ENCODE data around the gene OR1B1. TPM values are rescaled to one million over a fixed set of nuclear protein-coding genes. Genes with fewer than 3 reads are reported as not detected.

The OR1B1 gene
- not detected in 2 replicates for total RNA-seq

- Histone ChIP-seq H3K9me3 (ENCODE audit: low read depth, low read length) (no peaks in the 10 kb centered on the region), H4K20me1 (ENCODE audit: insufficient read depth, low read length) (no peaks in the 10 kb centered on the region), H3K4me3 (ENCODE audit: insufficient read depth, low read length) (no peak within 1 kb of the TSS), H3K27ac (ENCODE audit: low read depth, low read length) (no peak within 1 kb of the TSS), H3K27me3 (ENCODE audit: insufficient read depth, low read length) (no peaks in the 10 kb centered on the region), H3K36me3 (ENCODE audit: insufficient read depth, low read length) (no peaks in the 10 kb centered on the region), H3K4me2 (ENCODE audit: insufficient read depth, low read length) (no peak within 1 kb of the TSS), H3K79me2 (ENCODE audit: insufficient read depth, low read length) (no peaks in the 10 kb centered on the region), H3K4me1 (ENCODE audit: insufficient read depth, low read length) (no peaks in the 10 kb centered on the region), H2AFZ (ENCODE audit: low read length) (no peak within 1 kb of the TSS)
- TF ChIP-seq CTCF (IDR thresholded peaks at IDR 0.05; ENCODE audit: extremely low read depth, low read depth, low read length) = no peak
- DNase-seq (ENCODE audit: insufficient read length, low spot score, missing footprints) = no peak
These were observed at the start of gene OR1B1 for GRCh38 chr9:122657527-122657926. OR1B1 (minus strand) TSS chr9:122657627.

GRCh38 chr9:122695696-122696095, 38.3 kb upstream of the OR1B1 start:
- DNase-seq (ENCODE audit: insufficient read length, low spot score, missing footprints) = no peak
- Histone ChIP-seq H2AFZ (ENCODE audit: low read length) (no peak overlapping the region), H3K79me2 (ENCODE audit: insufficient read depth, low read length) (no peaks in the 10 kb centered on the region), H3K9me3 (ENCODE audit: low read depth, low read length) (no peaks in the 10 kb centered on the region), H3K27me3 (ENCODE audit: insufficient read depth, low read length) (no peaks in the 10 kb centered on the region), H3K4me1 (ENCODE audit: insufficient read depth, low read length) (no peaks in the 10 kb centered on the region), H3K4me3 (ENCODE audit: insufficient read depth, low read length) (no peak overlapping the region), H3K4me2 (ENCODE audit: insufficient read depth, low read length) (no peak overlapping the region), H3K36me3 (ENCODE audit: insufficient read depth, low read length) (no peaks in the 10 kb centered on the region), H3K27ac (ENCODE audit: low read depth, low read length) (no peak overlapping the region), H4K20me1 (ENCODE audit: insufficient read depth, low read length) (no peaks in the 10 kb centered on the region)
- TF ChIP-seq CTCF (IDR thresholded peaks at IDR 0.05; ENCODE audit: extremely low read depth, low read depth, low read length) = no peak

GRCh38 chr9:122684851-122685250, 27.4 kb upstream of the OR1B1 start:
- no peak for TF ChIP-seq CTCF (IDR thresholded peaks at IDR 0.05; ENCODE audit: extremely low read depth, low read depth, low read length)
- H2AFZ ChIP-seq (ENCODE audit: low read length) = no peak overlapping the region
- no peaks in the 10 kb centered on the region for H3K36me3 ChIP-seq (ENCODE audit: insufficient read depth, low read length)
- no peaks in the 10 kb centered on the region for H3K27me3 ChIP-seq (ENCODE audit: insufficient read depth, low read length)
- H3K4me3 ChIP-seq (ENCODE audit: insufficient read depth, low read length) = no peak overlapping the region
- DNase-seq (ENCODE audit: insufficient read length, low spot score, missing footprints) = no peak
- no peaks in the 10 kb centered on the region for H3K79me2 ChIP-seq (ENCODE audit: insufficient read depth, low read length)
- no peaks in the 10 kb centered on the region for H3K4me1 ChIP-seq (ENCODE audit: insufficient read depth, low read length)
- no peak overlapping the region for H3K4me2 ChIP-seq (ENCODE audit: insufficient read depth, low read length)
- no peaks in the 10 kb centered on the region for H4K20me1 ChIP-seq (ENCODE audit: insufficient read depth, low read length)
- no peak overlapping the region for H3K27ac ChIP-seq (ENCODE audit: low read depth, low read length)
- no peaks in the 10 kb centered on the region for H3K9me3 ChIP-seq (ENCODE audit: low read depth, low read length)

- Histone ChIP-seq H3K9me3 (ENCODE audit: low read depth, low read length) (no peaks in the 10 kb centered on the region), H3K4me3 (ENCODE audit: insufficient read depth, low read length) (no peak overlapping the region), H2AFZ (ENCODE audit: low read length) (no peak overlapping the region), H3K36me3 (ENCODE audit: insufficient read depth, low read length) (no peaks in the 10 kb centered on the region), H3K4me1 (ENCODE audit: insufficient read depth, low read length) (no peaks in the 10 kb centered on the region), H4K20me1 (ENCODE audit: insufficient read depth, low read length) (no peaks in the 10 kb centered on the region), H3K27me3 (ENCODE audit: insufficient read depth, low read length) (no peaks in the 10 kb centered on the region), H3K27ac (ENCODE audit: low read depth, low read length) (no peak overlapping the region), H3K79me2 (ENCODE audit: insufficient read depth, low read length) (no peaks in the 10 kb centered on the region), H3K4me2 (ENCODE audit: insufficient read depth, low read length) (no peak overlapping the region)
- no peak for DNase-seq (ENCODE audit: insufficient read length, low spot score, missing footprints)
- no peak for TF ChIP-seq CTCF (IDR thresholded peaks at IDR 0.05; ENCODE audit: extremely low read depth, low read depth, low read length)
These were observed 15.1 kb upstream of the OR1B1 start for GRCh38 chr9:122672481-122672880.
